GM21360 (cell line): ENCODE results near the gene GCAT.
A peak's percentile ranks its signal among the peaks of the same experiment; 100 is the strongest.

Experiments
- ATAC-seq: cut with Tn5 transposase; IDR thresholded peaks from one replicate; pipeline ENCODE4 v1.9.1; 2021; ENCODE audit warnings: mild to moderate bottlenecking, moderate library complexity; ENCODE audit not compliant: unreplicated experiment

GCAT gene

GRCh38 chr22:37831472-37831871 lies 23.7 kb downstream of the GCAT start:
- ATAC-seq = no peak

- ATAC-seq = no peak
Measured at GRCh38 chr22:37832022-37832857, 24.5 kb downstream of the GCAT start.

- ATAC-seq = no peak
Measured at GRCh38 chr22:37842015-37842793, 34.5 kb downstream of the GCAT start.

- ATAC-seq = peak; percentile 44
Measured at GRCh38 chr22:37843741-37844089, 36.0 kb downstream of the GCAT start.

GRCh38 chr22:37844904-37845329 lies 37.2 kb downstream of the GCAT start:
- no peak for ATAC-seq

GRCh38 chr22:37846433-37846832 lies 38.7 kb downstream of the GCAT start:
- no peak for ATAC-seq

GRCh38 chr22:37848587-37849088 lies 40.9 kb downstream of the GCAT start:
- no peak for ATAC-seq

GRCh38 chr22:37849089-37849751 lies 41.5 kb downstream of the GCAT start, which contains the start of gene EIF3L:
EIF3L (plus strand) TSS chr22:37849419; CDS start chr22:37849450, 31 bp downstream.
- ATAC-seq = peak; percentile 49

GRCh38 chr22:37850801-37851200 lies 43.1 kb downstream of the GCAT start:
- no peak for ATAC-seq

GRCh38 chr22:37852418-37852817 lies 44.7 kb downstream of the GCAT start:
- ATAC-seq = no peak

- no peak for ATAC-seq
Measured at GRCh38 chr22:37854946-37855345, 47.2 kb downstream of the GCAT start.

GRCh38 chr22:37855462-37855861 lies 47.7 kb downstream of the GCAT start:
- ATAC-seq = no peak

GRCh38 chr22:37860796-37861421 lies 53.2 kb downstream of the GCAT start:
- no peak for ATAC-seq

- no peak for ATAC-seq
Measured at GRCh38 chr22:37862570-37863325, 55.0 kb downstream of the GCAT start.

GRCh38 chr22:37865510-37865909 lies 57.8 kb downstream of the GCAT start:
- no peak for ATAC-seq
